ENCODE measurements around the gene GALNTL6.

- no peak for TF ChIP-seq CTCF (IDR thresholded peaks at IDR 0.05; ENCODE audit: insufficient read depth, low read depth, low read length)
- no peak for TF ChIP-seq EZH2 (IDR thresholded peaks at IDR 0.05; ENCODE audit: insufficient read depth, low read length)
Measured at GRCh38 chr4:172725581-172725980, 912.4 kb downstream of the GALNTL6 start.
